HuH-7.5 (cell line): Measurements from ENCODE around the gene SORCS3.
"Not testable (repeated sequence)": the region's sequence is repeated elsewhere in the genome, so short reads cannot be mapped to it uniquely, and the experiment has no call there.

ENCODE experiments used
- DNase-seq: peaks from one replicate; pipeline ENCODE4 v3.0.0; 2011; ENCODE audit warnings: low spot score

The SORCS3 gene

GRCh38 chr10:104690101-104690500, 49.0 kb downstream of the SORCS3 start:
- DNase-seq: no peak

- no peak for DNase-seq
These were observed 49.9 kb downstream of the SORCS3 start for GRCh38 chr10:104690959-104691358.

GRCh38 chr10:104694074-104694473, 53.0 kb downstream of the SORCS3 start:
- no peak for DNase-seq

- DNase-seq: not testable (repeated sequence)
These were observed 62.2 kb downstream of the SORCS3 start for GRCh38 chr10:104703262-104703661.

GRCh38 chr10:104706886-104707285, 65.8 kb downstream of the SORCS3 start:
- DNase-seq: no peak

- no peak for DNase-seq
These were observed 66.7 kb downstream of the SORCS3 start for GRCh38 chr10:104707602-104708459.

GRCh38 chr10:104711302-104711721, 70.2 kb downstream of the SORCS3 start:
- no peak for DNase-seq

GRCh38 chr10:104730593-104730992, 89.5 kb downstream of the SORCS3 start:
- not testable (repeated sequence) for DNase-seq

GRCh38 chr10:104731192-104731591, 90.1 kb downstream of the SORCS3 start:
- no peak for DNase-seq

GRCh38 chr10:104732222-104732621, 91.1 kb downstream of the SORCS3 start:
- DNase-seq: no peak

GRCh38 chr10:104734433-104734832, 93.3 kb downstream of the SORCS3 start:
- no peak for DNase-seq

- no peak for DNase-seq
These were observed 94.1 kb downstream of the SORCS3 start for GRCh38 chr10:104735036-104735756.

GRCh38 chr10:104735757-104736391, 94.8 kb downstream of the SORCS3 start:
- DNase-seq: no peak

- DNase-seq: no peak
These were observed 100.0 kb downstream of the SORCS3 start for GRCh38 chr10:104741127-104741526.

- DNase-seq: no peak
These were observed 103.0 kb downstream of the SORCS3 start for GRCh38 chr10:104744052-104744451.

GRCh38 chr10:104750291-104750690, 109.2 kb downstream of the SORCS3 start:
- DNase-seq: no peak

GRCh38 chr10:104762793-104763192, 121.7 kb downstream of the SORCS3 start:
- no peak for DNase-seq

- no peak for DNase-seq
These were observed 125.3 kb downstream of the SORCS3 start for GRCh38 chr10:104766341-104766740.

- no peak for DNase-seq
These were observed 126.2 kb downstream of the SORCS3 start for GRCh38 chr10:104767282-104767681.

GRCh38 chr10:104767745-104768144, 126.7 kb downstream of the SORCS3 start:
- no peak for DNase-seq

- no peak for DNase-seq
These were observed 132.0 kb downstream of the SORCS3 start for GRCh38 chr10:104773105-104773504.

GRCh38 chr10:104774234-104774633, 133.1 kb downstream of the SORCS3 start:
- DNase-seq: no peak
